ENCODE data around the gene CFD. TPM values are rescaled to one million over a fixed set of nuclear protein-coding genes. Genes with fewer than 3 reads are reported as not detected.
"Not testable (repeated sequence)": the region's sequence is repeated elsewhere in the genome, so short reads cannot be mapped to it uniquely, and the experiment has no call there.

CFD gene
- polyA plus RNA-seq, 1 donor (not counting 4 experiments of a cell fraction or from before 2014, with no cell fraction given), result 0.47 TPM

DNA sequence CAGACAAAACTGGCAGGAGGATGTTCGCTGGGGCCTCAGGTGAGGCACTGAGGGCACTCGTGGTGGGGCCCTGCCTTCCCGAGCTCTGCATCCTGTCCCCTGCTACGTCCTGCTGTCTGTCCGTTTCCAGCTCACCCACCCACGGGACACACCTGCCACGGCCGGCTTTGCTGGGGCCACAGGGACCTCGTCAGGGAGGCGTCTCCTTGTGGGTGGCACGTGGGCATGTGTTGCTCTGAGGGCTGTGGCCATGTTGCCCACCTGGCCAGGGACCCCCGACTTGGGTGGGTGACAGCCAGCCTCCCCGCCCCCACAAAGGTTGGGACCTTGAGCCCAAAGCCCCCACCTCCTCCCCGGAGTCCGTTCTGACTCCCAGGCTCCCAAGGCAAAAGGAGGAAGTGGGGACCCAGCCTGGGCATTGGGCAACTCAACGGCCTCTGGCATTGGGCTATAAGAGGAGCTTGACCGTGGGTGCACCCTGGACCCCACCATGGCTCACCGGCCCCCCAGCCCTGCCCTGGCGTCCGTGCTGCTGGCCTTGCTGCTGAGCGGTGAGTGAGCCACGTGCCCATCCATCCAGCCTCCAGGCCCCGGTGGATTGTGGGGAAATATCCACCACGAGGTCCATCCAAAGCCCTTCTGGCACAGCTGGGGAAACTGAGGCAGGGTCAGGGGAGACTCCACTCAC is 18.8 kb upstream of the CFD start, which contains the start of gene PRTN3:
TSS of gene PRTN3 (plus strand) at position 481 of the 688 bp plus-strand sequence. CDS start at position 491, 10 bp downstream.
- Histone ChIP-seq H3K4me1 (ENCODE audit: control insufficient read depth, extremely low read depth, insufficient read depth, low read length) (no peaks in the 10 kb centered on the region), H3K4me3 (ENCODE audit: control insufficient read depth in 2 of 3, extremely low read depth in 1 of 3, insufficient read depth in 2 of 3, low read depth in 1 of 3, low read length in 3 of 3) (no peak within 1 kb of the TSS), H3K36me3 (ENCODE audit: control insufficient read depth in 2 of 2, extremely low read depth in 1 of 2, insufficient read depth in 2 of 2, low read length in 2 of 2) (no peaks in the 10 kb centered on the region), H4K20me1 (ENCODE audit: control insufficient read depth, extremely low read depth, insufficient read depth, low read length) (no peaks in the 10 kb centered on the region), H3K9me1 (ENCODE audit: control insufficient read depth, extremely low read depth, insufficient read depth, low read length) (no peaks in the 10 kb centered on the region), H3K4me2 (ENCODE audit: control insufficient read depth, extremely low read depth, insufficient read depth, low read depth, low read length) (no peak within 1 kb of the TSS), H3K27ac (ENCODE audit: control insufficient read depth, insufficient read depth, low read length) (no peak within 1 kb of the TSS), H3K9ac (ENCODE audit: control insufficient read depth, extremely low read depth, insufficient read depth, low read length) (no peak within 1 kb of the TSS), H3K9me3 (ENCODE audit: control insufficient read depth, low read depth, low read length) (no peaks in the 10 kb centered on the region), H2AFZ (ENCODE audit: control insufficient read depth, low read length) (no peak within 1 kb of the TSS), H3K27me3 (ENCODE audit: control insufficient read depth, extremely low read depth, insufficient read depth, low read length) (peaks cover 33% of the 10 kb centered on the region), H3K79me2 (ENCODE audit: control insufficient read depth, insufficient read depth, low read length) (no peaks in the 10 kb centered on the region)
- no peak for DNase-seq (ENCODE audit: low read depth, low spot score)
- dilution Hi-C loops (cut with MboI; ENCODE audit: extremely low pct_ligation_motif_present, low sequenced_read_pairs), result no loop called here
- TF ChIP-seq CTCF (optimal IDR thresholded peaks at IDR 0.05 in 1 of 3, IDR thresholded peaks at IDR 0.05 in 1 of 3, conservative IDR thresholded peaks at IDR 0.05 in 1 of 3; ENCODE audit: extremely low read depth in 1 of 3, insufficient read depth in 2 of 3, low read length in 3 of 3), result no peak
- TF ChIP-seq EZH2 (IDR thresholded peaks at IDR 0.05; ENCODE audit: low read length), result no peak
- no peak for FAIRE-seq

DNA sequence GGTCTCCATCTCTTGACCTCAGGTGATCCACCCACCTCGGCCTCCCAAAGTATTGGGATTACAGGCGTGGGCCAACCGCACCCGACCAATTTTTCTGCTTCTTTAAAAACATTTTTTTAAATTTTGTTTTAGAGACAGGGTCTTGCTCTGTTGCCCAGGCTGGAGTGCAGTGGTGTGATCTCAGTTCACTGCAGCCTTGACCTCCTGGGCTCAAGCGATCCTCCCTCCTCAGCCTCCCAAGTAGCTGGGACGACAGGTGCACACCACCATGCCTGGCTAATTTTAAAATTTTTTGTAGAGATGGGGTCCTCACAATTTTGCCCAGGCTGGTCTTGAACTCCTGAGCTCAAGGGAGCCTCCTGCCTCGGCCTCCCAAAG is 16.7 kb upstream of the CFD start:
- H3K9me3 ChIP-seq (ENCODE audit: control insufficient read depth, low read depth, low read length); H3K9ac ChIP-seq (ENCODE audit: control insufficient read depth, extremely low read depth, insufficient read depth, low read length); DNase-seq (ENCODE audit: low read depth, low spot score); H3K4me2 ChIP-seq (ENCODE audit: control insufficient read depth, extremely low read depth, insufficient read depth, low read depth, low read length); H3K79me2 ChIP-seq (ENCODE audit: control insufficient read depth, insufficient read depth, low read length); H3K4me3 ChIP-seq (ENCODE audit: control insufficient read depth in 2 of 3, extremely low read depth in 1 of 3, insufficient read depth in 2 of 3, low read depth in 1 of 3, low read length in 3 of 3); H3K9me1 ChIP-seq (ENCODE audit: control insufficient read depth, extremely low read depth, insufficient read depth, low read length); H2AFZ ChIP-seq (ENCODE audit: control insufficient read depth, low read length); H3K36me3 ChIP-seq (ENCODE audit: control insufficient read depth in 2 of 2, extremely low read depth in 1 of 2, insufficient read depth in 2 of 2, low read length in 2 of 2); H3K4me1 ChIP-seq (ENCODE audit: control insufficient read depth, extremely low read depth, insufficient read depth, low read length); H4K20me1 ChIP-seq (ENCODE audit: control insufficient read depth, extremely low read depth, insufficient read depth, low read length); H3K27ac ChIP-seq (ENCODE audit: control insufficient read depth, insufficient read depth, low read length); dilution Hi-C loops (cut with MboI; ENCODE audit: extremely low pct_ligation_motif_present, low sequenced_read_pairs); FAIRE-seq: not testable (repeated sequence)
- H3K27me3 ChIP-seq (ENCODE audit: control insufficient read depth, extremely low read depth, insufficient read depth, low read length), result peaks cover 41% of the 10 kb centered on the region
